ENCODE measurements around the gene HSPG2. TPM values are rescaled to one million over a fixed set of nuclear protein-coding genes. Genes with fewer than 3 reads are reported as not detected.
A peak's percentile ranks its signal among the peaks of the same experiment; 100 is the strongest.

The HSPG2 gene
- total and polyA plus RNA-seq, 9 of the 15 experiments (the other 6 are each of a cell fraction or from before 2014, with no cell fraction given): 0.14 to 160 (median 15.7) TPM

DNA sequence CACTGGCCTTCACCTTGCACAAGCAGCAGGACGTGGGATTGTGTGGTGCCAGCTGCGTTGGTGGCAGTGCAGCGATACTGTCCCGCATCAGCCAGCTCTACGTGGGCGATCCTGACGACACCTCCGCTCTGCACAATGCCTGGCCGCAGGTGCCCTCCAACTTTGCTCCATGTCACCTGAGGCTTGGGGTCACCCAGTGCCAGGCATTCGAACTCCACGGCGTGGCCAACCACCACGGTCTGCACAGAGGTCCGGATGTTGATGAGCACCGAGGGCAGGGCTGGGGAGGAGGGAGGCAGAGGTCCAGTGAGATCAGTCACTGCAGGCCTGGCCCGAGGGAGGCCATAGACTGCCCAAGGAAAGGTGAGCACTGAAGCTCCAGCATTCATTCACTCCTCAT, 102.4 kb downstream of the HSPG2 start:
- DNase-seq (ENCODE audit: extremely low read depth in 1 of 4, low spot score in 3 of 4) (no peak), ATAC-seq (no peak), FAIRE-seq (no peak)
- Histone ChIP-seq H3K4me1 (replicated peaks in 1 of 2; ENCODE audit: control insufficient read depth in 2 of 2, insufficient read depth in 2 of 2, low read length in 2 of 2) (peaks cover 0 to 20% of the 10 kb centered on the region in 2 experiments; a peak in 1 of 5 replicates), H3K36me3 (ENCODE audit: control insufficient read depth, insufficient read depth, low read length) (peaks cover 96% of the 10 kb centered on the region; the same call in 2 of the 3 replicates), H3K9me1 (ENCODE audit: control insufficient read depth, insufficient read depth, low read length) (peaks cover 5% of the 10 kb centered on the region), H2AFZ (ENCODE audit: low read depth, low read length) (no peak overlapping the region), H3K4me3 (no peak overlapping the region), H3K27me3 (ENCODE audit: control insufficient read depth in 2 of 2, insufficient read depth in 2 of 2, low read length in 2 of 2) (no peaks in the 10 kb centered on the region), H3K27ac (ENCODE audit: extremely low read depth, low read depth, low read length) (no peak overlapping the region), H3K9me3 (replicated peaks; ENCODE audit: control insufficient read depth, insufficient read depth, low read depth, low read length) (peaks cover 9% of the 10 kb centered on the region), H3K9ac (ENCODE audit: insufficient read depth in 1 of 2, low read depth in 2 of 2, low read length in 2 of 2) (no peak overlapping the region), H3K79me2 (ENCODE audit: control insufficient read depth, insufficient read depth, low read length) (no peaks in the 10 kb centered on the region), H3K4me2 (ENCODE audit: insufficient read depth, low read length) (no peak overlapping the region), H4K20me1 (replicated peaks; ENCODE audit: control insufficient read depth, insufficient read depth, low read length) (no peaks in the 10 kb centered on the region; the same call in 1 of the 2 replicates)
- in situ Hi-C loops (cut with MboI): no loop called here
- TF ChIP-seq SREBF2 (CRISPR knock-in tag; IDR thresholded peaks at IDR 0.05) (no peak), RBM22 (IDR thresholded peaks at IDR 0.05; ENCODE audit: low read depth, low read length, poor library complexity, severe bottlenecking) (peak; percentile 31), GTF2A2 (tag; IDR thresholded peaks at IDR 0.05) (no peak), TAF15 (IDR thresholded peaks at IDR 0.05; ENCODE audit: low read depth, low read length) (no peak), NCOA6 (IDR thresholded peaks at IDR 0.05) (no peak), ATF7 (IDR thresholded peaks at IDR 0.05) (no peak), TBL1XR1 (IDR thresholded peaks at IDR 0.05; ENCODE audit: low read length in 2 of 2) (no peak), POLR2G (IDR thresholded peaks at IDR 0.05; ENCODE audit: low read depth, low read length) (peak; percentile 52; the same call in 1 of the 2 replicates), PTTG1 (tag; IDR thresholded peaks at IDR 0.05; ENCODE audit: low read depth) (no peak), KLF10 (CRISPR knock-in tag; IDR thresholded peaks at IDR 0.05) (no peak)
- ChIA-PET POLR2A (interaction anchor here (1.0 kb wide), 1 partner anchor 11 kb away, joined by 3 read pairs; no protein-coding TSS in a partner anchor), CTCF (ENCODE audit: low intra/inter-chr PET ratio) (no interaction called here)
- intact Hi-C loops (cut with micrococcal nuclease): no loop called here
- 95% methylated on average over 14 of the region's 16 CpGs for WGBS (ENCODE audit: insufficient coverage, low coverage, missing lambda C conversion rate)
- no TSS peak for BruUV-seq (replicated peaks)
